Islet precursor cell (in vitro differentiated cells): ENCODE data around the gene DSE.

Experiments
- DNase-seq: peaks from one replicate; pipeline ENCODE4 v3.0.0-alpha.2; 2018

Gene DSE

DNA sequence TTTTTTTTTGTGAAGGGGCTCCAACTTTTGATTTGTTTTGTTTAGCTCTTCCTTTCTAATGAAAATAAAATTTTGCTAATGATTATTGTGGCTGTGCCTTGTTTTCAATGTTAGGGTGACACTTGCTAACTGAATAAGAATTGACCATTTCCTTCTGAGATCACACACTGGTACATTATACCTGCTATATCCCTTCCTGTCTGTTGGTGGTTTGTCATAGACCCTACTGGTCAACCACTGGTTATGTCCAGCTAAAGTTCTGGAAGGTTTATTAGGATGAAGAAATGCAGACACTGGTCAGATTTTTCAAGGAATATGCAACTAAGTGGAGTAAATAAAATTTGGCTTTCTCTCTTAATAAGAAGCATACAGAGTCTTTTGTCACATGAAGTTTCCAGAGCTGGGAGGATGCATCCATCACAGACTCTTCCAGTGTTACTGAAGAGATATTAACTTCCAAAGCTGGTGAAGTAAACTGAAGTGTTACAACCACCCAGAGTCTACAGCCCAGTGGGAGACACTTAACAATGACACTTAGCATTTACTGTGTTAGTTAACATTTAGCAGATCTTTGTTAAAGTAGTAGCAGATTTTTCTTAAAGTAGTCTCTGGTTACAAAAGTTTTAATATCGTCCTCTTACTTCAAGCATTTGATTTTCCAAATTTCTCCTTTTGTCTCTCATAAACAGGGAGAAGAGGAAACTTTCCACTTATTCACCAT lies 121.0 kb downstream of the DSE start:
- DNase-seq = no peak

DNA sequence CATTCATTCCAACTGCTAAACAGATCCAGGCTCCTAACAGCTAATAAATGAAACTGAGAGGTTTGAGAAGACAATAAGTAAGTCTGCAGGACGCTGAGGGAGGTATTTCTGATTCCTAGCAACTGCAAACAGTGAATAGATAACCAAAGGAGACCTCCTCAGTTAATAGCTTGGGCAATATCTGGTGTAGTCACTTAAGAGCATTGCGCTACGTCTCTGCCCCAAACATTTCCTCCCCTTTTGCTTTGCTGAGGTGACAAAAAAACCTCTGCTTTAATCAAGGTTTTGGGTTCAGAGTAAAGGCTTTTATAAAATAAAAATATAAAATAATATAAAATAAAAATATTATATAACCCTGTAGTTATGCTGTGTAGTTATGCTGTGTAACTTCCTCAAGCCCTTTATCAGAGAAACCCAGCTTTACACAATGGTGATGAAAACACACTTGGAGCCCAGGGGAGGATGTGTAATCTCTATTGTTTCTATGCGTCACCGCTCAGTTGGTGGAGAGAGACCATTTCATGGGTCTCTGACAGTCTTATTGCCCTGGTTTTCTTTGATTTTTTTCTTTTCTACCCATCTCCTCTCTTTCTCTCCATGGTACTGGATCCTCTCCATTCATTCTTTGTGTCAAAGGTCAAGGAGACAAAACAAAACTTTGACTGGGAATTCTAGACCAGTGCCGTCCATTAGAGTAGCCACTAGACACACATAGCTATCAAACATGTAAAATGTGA lies 121.8 kb downstream of the DSE start:
- no peak for DNase-seq
